H1 (cell line): Measurements from ENCODE around the gene TMED4. TPM values are rescaled to one million over a fixed set of nuclear protein-coding genes. Genes with fewer than 3 reads are reported as not detected.

ENCODE experiments used
- HDAC6 ChIP-seq: IDR thresholded peaks from one replicate; pipeline ENCODE4 v1.7.1; 2012; ENCODE audit warnings: low read depth, mild to moderate bottlenecking, inconsistent platforms, low read length, moderate library complexity
- SRF ChIP-seq: IDR thresholded peaks from 2 replicates; pipeline ENCODE4 v1.6.1; 2011; ENCODE audit warnings: mild to moderate bottlenecking, low read depth, low read length, moderate library complexity
- polyA plus RNA-seq, 7 experiments: library from polyadenylated mRNA; depleted of rRNA in 3 of 7; stranded (reverse) in 5 of 7; unstranded in 2 of 7; fragments of >200 nt in 5 of 7; fragments of 200-250 nt in 2 of 7; gene quantifications; 1 replicate in 5 of 7; 2 replicates in 1 of 7; 4 replicates in 1 of 7; pipeline versions ENCODE4 v1.2.1 to v1.2.3, GENCODE V29; 2011 to 2013; ENCODE audit warnings: missing spikeins in 2 of 7, mixed read lengths in 2 of 7
- total RNA-seq: library from RNA; stranded (reverse); fragmentation: NEBNext Ultra II Directional; extraction: Animal tissue kit (Norgen Biotek cat#: 25700); gene quantifications from 2 replicates; pipeline ENCODE4 v1.2.1, GENCODE V29; 2021

TMED4 gene
- total and polyA plus RNA-seq, 2 of the 8 experiments (the other 6 are each of a cell fraction or from before 2014, with no cell fraction given): 44.9 to 76.7 TPM

- TF ChIP-seq SRF: no peak
- TF ChIP-seq HDAC6: no peak
Observed at GRCh38 chr7:44630792-44631457, 48.9 kb upstream of the TMED4 start (continued).
